Measurements from ENCODE around the gene BCL2L13. TPM values are rescaled to one million over a fixed set of nuclear protein-coding genes. Genes with fewer than 3 reads are reported as not detected.

Gene BCL2L13
- total RNA-seq: 58.3 and 60.1 TPM in 2 replicates
- long read RNA-seq, full-length matches to known transcripts: 380 of 464 reads
- long read RNA-seq, partial matches to known transcripts: 40 of 464 reads
- long read RNA-seq, other reads (novel, unspliced or antisense): 44 of 464 reads

- Mint-ChIP-seq H3K27ac (ENCODE audit: unreplicated experiment) (peak within 1 kb of the TSS; percentile 97), H3K36me3 (ENCODE audit: unreplicated experiment) (peaks cover 5% of the 10 kb centered on the region), H3K9me3 (ENCODE audit: unreplicated experiment) (no peaks in the 10 kb centered on the region), H3K4me1 (ENCODE audit: unreplicated experiment) (peaks cover 22% of the 10 kb centered on the region), H3K27me3 (ENCODE audit: unreplicated experiment) (no peaks in the 10 kb centered on the region), H3K4me3 (ENCODE audit: unreplicated experiment) (peak within 1 kb of the TSS; percentile 87)
- TF ChIP-seq CTCF (IDR thresholded peaks at IDR 0.05): no peak
- DNase-seq (ENCODE audit: extremely low spot score, unreplicated experiment): peak; percentile 95
Observed at GRCh38 chr22:17638432-17639246, at the start of gene BCL2L13. TSS of gene BCL2L13 (plus strand) at chr22:17638757. CDS start at chr22:17655712, 16,955 bp downstream.

GRCh38 chr22:17589810-17590375 is 48.7 kb upstream of the BCL2L13 start:
- no peak for TF ChIP-seq CTCF (IDR thresholded peaks at IDR 0.05)
- Mint-ChIP-seq H3K27ac (ENCODE audit: unreplicated experiment) (no peak overlapping the region), H3K4me1 (ENCODE audit: unreplicated experiment) (no peaks in the 10 kb centered on the region), H3K4me3 (ENCODE audit: unreplicated experiment) (no peak overlapping the region), H3K9me3 (ENCODE audit: unreplicated experiment) (no peaks in the 10 kb centered on the region), H3K27me3 (ENCODE audit: unreplicated experiment) (no peaks in the 10 kb centered on the region), H3K36me3 (ENCODE audit: unreplicated experiment) (peaks cover 43% of the 10 kb centered on the region)
- DNase-seq (ENCODE audit: extremely low spot score, unreplicated experiment): no peak

- no peaks in the 10 kb centered on the region for H3K4me1 Mint-ChIP-seq (ENCODE audit: unreplicated experiment)
- H3K4me3 Mint-ChIP-seq (ENCODE audit: unreplicated experiment): no peak overlapping the region
- peaks cover 48% of the 10 kb centered on the region for H3K36me3 Mint-ChIP-seq (ENCODE audit: unreplicated experiment)
- H3K9me3 Mint-ChIP-seq (ENCODE audit: unreplicated experiment): no peaks in the 10 kb centered on the region
- no peak for TF ChIP-seq CTCF (IDR thresholded peaks at IDR 0.05)
- no peak overlapping the region for H3K27ac Mint-ChIP-seq (ENCODE audit: unreplicated experiment)
- H3K27me3 Mint-ChIP-seq (ENCODE audit: unreplicated experiment): no peaks in the 10 kb centered on the region
- no peak for DNase-seq (ENCODE audit: extremely low spot score, unreplicated experiment)
Observed at GRCh38 chr22:17590586-17590985, 48.0 kb upstream of the BCL2L13 start.

GRCh38 chr22:17592201-17592600 is 46.4 kb upstream of the BCL2L13 start:
- Mint-ChIP-seq H3K4me1 (ENCODE audit: unreplicated experiment) (no peaks in the 10 kb centered on the region), H3K4me3 (ENCODE audit: unreplicated experiment) (no peak overlapping the region), H3K27ac (ENCODE audit: unreplicated experiment) (no peak overlapping the region), H3K27me3 (ENCODE audit: unreplicated experiment) (no peaks in the 10 kb centered on the region), H3K36me3 (ENCODE audit: unreplicated experiment) (peaks cover 58% of the 10 kb centered on the region), H3K9me3 (ENCODE audit: unreplicated experiment) (no peaks in the 10 kb centered on the region)
- DNase-seq (ENCODE audit: extremely low spot score, unreplicated experiment): no peak
- no peak for TF ChIP-seq CTCF (IDR thresholded peaks at IDR 0.05)

- H3K9me3 Mint-ChIP-seq (ENCODE audit: unreplicated experiment): no peaks in the 10 kb centered on the region
- H3K4me3 Mint-ChIP-seq (ENCODE audit: unreplicated experiment): no peak overlapping the region
- no peaks in the 10 kb centered on the region for H3K4me1 Mint-ChIP-seq (ENCODE audit: unreplicated experiment)
- H3K27me3 Mint-ChIP-seq (ENCODE audit: unreplicated experiment): no peaks in the 10 kb centered on the region
- no peak for DNase-seq (ENCODE audit: extremely low spot score, unreplicated experiment)
- TF ChIP-seq CTCF (IDR thresholded peaks at IDR 0.05): no peak
- H3K36me3 Mint-ChIP-seq (ENCODE audit: unreplicated experiment): peaks cover 67% of the 10 kb centered on the region
- H3K27ac Mint-ChIP-seq (ENCODE audit: unreplicated experiment): no peak overlapping the region
Observed at GRCh38 chr22:17596226-17596625, 42.3 kb upstream of the BCL2L13 start.

Data from osteocyte (in vitro differentiated cells).